Measurements from ENCODE around the gene FIGNL1.

FIGNL1 gene

DNA sequence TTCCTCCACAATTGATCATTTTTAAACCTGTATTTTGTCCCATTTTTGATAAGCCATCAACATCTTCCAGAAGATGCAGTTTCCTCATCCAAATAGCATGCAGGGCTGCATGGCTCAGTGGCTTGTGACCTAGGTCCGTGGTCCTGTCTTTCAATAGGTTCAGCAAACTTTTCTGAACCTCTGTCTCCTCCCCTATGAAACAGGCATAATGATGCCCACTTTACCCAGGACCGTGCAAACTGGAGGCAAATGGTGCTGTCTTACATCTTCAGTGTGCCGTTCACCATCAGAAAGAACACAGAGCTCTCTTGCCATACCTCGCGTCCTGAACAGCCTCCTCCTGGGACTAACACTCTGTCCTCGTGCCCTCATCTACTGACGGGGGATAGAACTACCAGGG lies 22.3 kb upstream of the FIGNL1 start:
- no peak for DNase-seq (ENCODE audit: extremely low spot score)
- ChIA-PET POLR2A (no interaction called here), CTCF (no interaction called here)
- TF ChIP-seq ZNF384 (IDR thresholded peaks at IDR 0.05) (no peak), SUZ12 (IDR thresholded peaks at IDR 0.05) (no peak)

GRCh38 chr7:50471970-50472369 lies 21.8 kb upstream of the FIGNL1 start:
- TF ChIP-seq ARNT (IDR thresholded peaks at IDR 0.05), result no peak
- no peak for TF ChIP-seq TARDBP (IDR thresholded peaks at IDR 0.05)
- TF ChIP-seq FOXA1 (IDR thresholded peaks at IDR 0.05), result no peak
- no peak for TF ChIP-seq BHLHE40 (IDR thresholded peaks at IDR 0.05; ENCODE audit: borderline replicate concordance)
- TF ChIP-seq, protein P1, sequence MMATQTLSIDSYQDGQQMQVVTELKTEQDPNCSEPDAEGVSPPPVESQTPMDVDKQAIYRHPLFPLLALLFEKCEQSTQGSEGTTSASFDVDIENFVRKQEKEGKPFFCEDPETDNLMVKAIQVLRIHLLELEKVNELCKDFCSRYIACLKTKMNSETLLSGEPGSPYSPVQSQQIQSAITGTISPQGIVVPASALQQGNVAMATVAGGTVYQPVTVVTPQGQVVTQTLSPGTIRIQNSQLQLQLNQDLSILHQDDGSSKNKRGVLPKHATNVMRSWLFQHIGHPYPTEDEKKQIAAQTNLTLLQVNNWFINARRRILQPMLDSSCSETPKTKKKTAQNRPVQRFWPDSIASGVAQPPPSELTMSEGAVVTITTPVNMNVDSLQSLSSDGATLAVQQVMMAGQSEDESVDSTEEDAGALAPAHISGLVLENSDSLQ (IDR thresholded peaks at IDR 0.05), result no peak
- TF ChIP-seq FOXM1 (IDR thresholded peaks at IDR 0.05; ENCODE audit: borderline replicate concordance), result no peak
- TF ChIP-seq LEF1 (IDR thresholded peaks at IDR 0.05; ENCODE audit: borderline replicate concordance), result no peak
- no peak for TF ChIP-seq SP1 (IDR thresholded peaks at IDR 0.05)
- TF ChIP-seq CTBP1 (IDR thresholded peaks at IDR 0.05; ENCODE audit: borderline replicate concordance), result no peak
- TF ChIP-seq NFRKB (IDR thresholded peaks at IDR 0.05), result no peak
- no peak for TF ChIP-seq ZNF384 (IDR thresholded peaks at IDR 0.05)
- no peak for TF ChIP-seq SUZ12 (IDR thresholded peaks at IDR 0.05)
- no peak for TF ChIP-seq L3MBTL2 (conservative IDR thresholded peaks at IDR 0.05)
- TF ChIP-seq FOXK2 (IDR thresholded peaks at IDR 0.05), result no peak
- no peak for TF ChIP-seq HDGF (IDR thresholded peaks at IDR 0.05; ENCODE audit: borderline replicate concordance)
- no peak for TF ChIP-seq ELF4 (IDR thresholded peaks at IDR 0.05)
- ChIA-PET CTCF (no interaction called here), POLR2A (no interaction called here)
- no peak for DNase-seq (ENCODE audit: extremely low spot score)

- DNase-seq (ENCODE audit: extremely low spot score), result no peak
Observed at GRCh38 chr7:50470250-50471163, 20.4 kb upstream of the FIGNL1 start.

GRCh38 chr7:50469181-50469580 lies 19.0 kb upstream of the FIGNL1 start:
- TF ChIP-seq CTBP1 (IDR thresholded peaks at IDR 0.05; ENCODE audit: borderline replicate concordance), result no peak
- TF ChIP-seq, protein P1 (IDR thresholded peaks at IDR 0.05), result no peak
- TF ChIP-seq L3MBTL2 (conservative IDR thresholded peaks at IDR 0.05), result no peak
- no peak for TF ChIP-seq ARNT (IDR thresholded peaks at IDR 0.05)
- no peak for TF ChIP-seq HDGF (IDR thresholded peaks at IDR 0.05; ENCODE audit: borderline replicate concordance)
- no peak for TF ChIP-seq FOXA1 (IDR thresholded peaks at IDR 0.05)
- no peak for TF ChIP-seq NFRKB (IDR thresholded peaks at IDR 0.05)
- no peak for TF ChIP-seq ZNF384 (IDR thresholded peaks at IDR 0.05)
- no peak for TF ChIP-seq FOXM1 (IDR thresholded peaks at IDR 0.05; ENCODE audit: borderline replicate concordance)
- TF ChIP-seq TARDBP (IDR thresholded peaks at IDR 0.05), result no peak
- no peak for TF ChIP-seq LEF1 (IDR thresholded peaks at IDR 0.05; ENCODE audit: borderline replicate concordance)
- POLR2A ChIA-PET, result no interaction called here
- DNase-seq (ENCODE audit: extremely low spot score), result no peak
- CTCF ChIA-PET, result interaction anchor here (0.6 to 1.7 kb wide), 4 partner anchors 337 to 692 kb away, joined by 4 to 9 read pairs (median 6); no protein-coding TSS in a partner anchor

More at GRCh38 chr7:50470250-50471163, 20.4 kb upstream of the FIGNL1 start:
- ChIA-PET CTCF (no interaction called here), POLR2A (no interaction called here)
- TF ChIP-seq ELF4 (IDR thresholded peaks at IDR 0.05) (no peak), HDGF (IDR thresholded peaks at IDR 0.05; ENCODE audit: borderline replicate concordance) (no peak), FOXM1 (IDR thresholded peaks at IDR 0.05; ENCODE audit: borderline replicate concordance) (no peak), SUZ12 (IDR thresholded peaks at IDR 0.05) (no peak), LEF1 (IDR thresholded peaks at IDR 0.05; ENCODE audit: borderline replicate concordance) (no peak), FOXA1 (IDR thresholded peaks at IDR 0.05) (no peak), L3MBTL2 (conservative IDR thresholded peaks at IDR 0.05) (no peak), TARDBP (IDR thresholded peaks at IDR 0.05) (no peak), NFRKB (IDR thresholded peaks at IDR 0.05) (no peak), ZNF384 (IDR thresholded peaks at IDR 0.05) (no peak), ARNT (IDR thresholded peaks at IDR 0.05) (no peak), SP1 (IDR thresholded peaks at IDR 0.05) (no peak), FOXK2 (IDR thresholded peaks at IDR 0.05) (no peak)

- CTCF ChIA-PET, result interaction anchor here (0.6 to 1.7 kb wide), 12 partner anchors 12 to 695 kb away, joined by 3 to 9 read pairs (median 4); no protein-coding TSS in a partner anchor
- peak; percentile 83 for DNase-seq (ENCODE audit: extremely low spot score)
- POLR2A ChIA-PET, result interaction anchor here (1.5 kb wide), 1 partner anchor 18 kb away, joined by 3 read pairs; the partner anchor contains the start of gene FIGNL1
- peak; percentile 97 for TF ChIP-seq L3MBTL2 (conservative IDR thresholded peaks at IDR 0.05)
- TF ChIP-seq FOXA1 (IDR thresholded peaks at IDR 0.05), result no peak
- no peak for TF ChIP-seq ZNF384 (IDR thresholded peaks at IDR 0.05)
- no peak for TF ChIP-seq SP1 (IDR thresholded peaks at IDR 0.05)
- no peak for TF ChIP-seq ELF4 (IDR thresholded peaks at IDR 0.05)
Observed at GRCh38 chr7:50467817-50468610, 17.9 kb upstream of the FIGNL1 start.
